HG03460 (cell line): Measurements from ENCODE around the gene GPR107.

Experiments
- ATAC-seq: cut with Tn5 transposase; IDR thresholded peaks from one replicate; pipeline ENCODE4 v1.9.1; 2021; ENCODE audit not compliant: unreplicated experiment

Gene GPR107

DNA sequence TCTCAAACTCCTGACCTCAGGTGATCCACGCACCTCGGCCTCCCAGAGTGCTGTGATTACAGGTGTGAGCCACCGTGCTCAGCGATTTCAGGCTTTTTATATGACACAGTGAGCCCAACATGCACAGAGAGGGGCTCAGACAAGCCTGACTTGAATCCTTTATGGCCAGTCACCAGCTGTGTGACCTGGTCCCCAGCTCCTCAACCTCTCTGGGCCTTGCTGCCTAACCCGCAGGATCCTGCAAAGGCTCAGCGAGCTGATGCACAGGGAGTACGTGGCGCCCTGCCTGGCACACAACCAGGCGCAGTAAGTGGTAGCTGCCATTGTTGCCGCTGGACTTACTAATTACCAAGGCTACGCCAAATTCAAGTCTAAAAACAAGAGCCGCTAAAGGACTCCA, 101.9 kb downstream of the GPR107 start:
- ATAC-seq, result no peak

DNA sequence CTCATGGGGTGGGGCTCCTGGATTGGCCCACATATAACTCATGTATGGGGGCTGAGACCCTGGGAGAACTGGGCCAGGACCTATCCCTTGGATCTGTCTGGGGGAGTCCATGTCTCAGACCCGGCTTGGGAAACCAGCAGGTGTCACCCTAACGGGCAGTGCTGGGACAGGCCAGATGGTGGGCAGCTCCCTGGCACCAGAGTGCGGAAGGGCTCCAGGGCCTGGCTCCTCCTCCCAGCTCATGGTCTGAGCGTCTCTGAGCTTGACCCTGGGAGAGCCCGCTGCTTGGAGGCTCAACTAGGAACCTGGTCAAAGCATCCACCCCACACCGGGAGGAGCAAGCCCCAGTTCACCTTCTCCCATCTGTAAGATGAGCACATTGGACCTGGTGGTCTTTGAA, 103.0 kb downstream of the GPR107 start:
- no peak for ATAC-seq

GRCh38 chr9:130157079-130157478, 103.4 kb downstream of the GPR107 start:
- ATAC-seq, result no peak

GRCh38 chr9:130158001-130158400, 104.3 kb downstream of the GPR107 start:
- no peak for ATAC-seq

DNA sequence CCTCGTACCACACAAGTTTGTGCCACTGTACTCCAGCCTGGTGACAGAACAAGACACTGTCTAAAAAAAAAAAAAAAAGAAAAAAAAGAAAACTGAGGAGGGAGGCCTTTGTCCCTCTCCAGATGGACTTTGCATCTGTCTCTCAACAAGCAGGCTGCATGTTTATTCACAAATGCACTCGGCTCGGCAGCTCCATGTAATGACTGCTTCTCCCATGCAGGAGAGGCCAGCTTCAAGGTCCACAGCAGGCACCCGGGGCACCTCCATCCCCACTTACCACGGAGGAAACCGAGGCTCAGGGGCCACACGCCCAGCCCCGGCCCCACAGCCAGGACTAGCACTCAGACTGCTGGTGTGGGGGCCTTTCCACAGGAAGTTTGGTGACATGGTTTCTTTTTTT, 105.4 kb downstream of the GPR107 start:
- ATAC-seq, result no peak

- no peak for ATAC-seq
Measured at GRCh38 chr9:130159915-130160670, 106.4 kb downstream of the GPR107 start.

GRCh38 chr9:130160862-130161470, 107.3 kb downstream of the GPR107 start:
- no peak for ATAC-seq

- no peak for ATAC-seq
Measured at GRCh38 chr9:130165579-130165978, 111.9 kb downstream of the GPR107 start.

- ATAC-seq, result no peak
Measured at GRCh38 chr9:130166399-130166798, 112.7 kb downstream of the GPR107 start.

DNA sequence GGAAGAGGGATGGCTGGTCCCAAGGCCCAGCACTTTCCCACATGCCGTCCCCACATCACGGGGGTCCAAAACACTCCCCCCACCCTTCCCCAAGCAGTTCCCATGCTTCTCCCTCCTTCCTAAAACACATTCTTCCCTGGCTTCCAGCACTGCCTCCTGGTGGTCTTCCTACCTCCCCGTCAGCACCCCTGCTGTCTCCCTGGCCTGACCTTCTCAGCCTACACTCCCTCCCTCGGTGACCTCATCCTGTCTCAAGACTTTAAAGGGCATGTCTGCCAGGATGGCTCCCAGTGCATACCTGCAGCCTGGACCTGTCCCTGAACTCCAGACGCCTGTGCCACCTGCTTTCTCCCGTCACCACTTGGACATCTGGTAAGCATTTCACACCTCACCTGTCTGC, 114.2 kb downstream of the GPR107 start:
- ATAC-seq, result no peak

- ATAC-seq, result no peak
Measured at GRCh38 chr9:130171226-130172148, 117.8 kb downstream of the GPR107 start.

- no peak for ATAC-seq
Measured at GRCh38 chr9:130172161-130172857, 118.6 kb downstream of the GPR107 start, which contains the start of gene NCS1. NCS1 (plus strand) TSS chr9:130172404; CDS start chr9:130172664, 260 bp downstream.

- ATAC-seq, result no peak
Measured at GRCh38 chr9:130172858-130173665, 119.4 kb downstream of the GPR107 start.

DNA sequence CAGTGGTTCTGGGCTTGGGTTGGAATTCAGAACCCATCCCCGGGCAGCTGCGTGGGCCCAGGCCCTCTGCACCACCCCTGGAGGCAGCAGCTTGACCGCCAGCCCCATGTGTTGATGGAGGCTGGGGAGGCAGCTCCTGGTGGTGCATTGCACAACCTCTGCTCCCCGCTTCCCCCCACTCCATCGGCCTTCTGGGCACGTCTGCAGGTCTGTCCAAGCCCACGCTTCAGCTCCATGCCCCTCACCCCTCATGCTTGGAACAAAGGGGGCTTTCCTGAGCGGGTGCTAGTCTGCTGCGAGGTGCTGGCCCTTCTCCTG, 119.9 kb downstream of the GPR107 start:
- ATAC-seq, result no peak

- ATAC-seq, result no peak
Measured at GRCh38 chr9:130174025-130174424, 120.3 kb downstream of the GPR107 start.

DNA sequence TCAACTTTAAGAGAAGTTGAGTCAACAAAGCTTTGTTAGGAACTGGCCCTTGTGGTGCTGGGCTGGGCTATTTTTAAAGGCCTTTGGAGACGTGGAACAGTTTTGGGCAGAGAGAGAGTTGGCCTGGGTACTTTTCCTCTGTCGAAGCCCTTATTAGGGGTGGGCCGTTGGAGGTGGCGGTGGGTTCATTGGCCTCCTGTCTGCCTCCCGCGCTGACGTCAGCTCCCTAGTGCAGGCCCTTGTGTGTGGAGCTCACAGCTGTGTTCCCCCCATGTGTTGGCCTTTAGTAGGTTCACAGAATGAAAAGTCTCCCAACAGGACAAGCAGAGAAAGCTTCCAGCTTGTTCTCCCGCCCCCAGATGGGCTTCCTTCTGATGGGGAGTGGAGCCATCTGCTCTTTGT, 121.2 kb downstream of the GPR107 start:
- ATAC-seq, result no peak

DNA sequence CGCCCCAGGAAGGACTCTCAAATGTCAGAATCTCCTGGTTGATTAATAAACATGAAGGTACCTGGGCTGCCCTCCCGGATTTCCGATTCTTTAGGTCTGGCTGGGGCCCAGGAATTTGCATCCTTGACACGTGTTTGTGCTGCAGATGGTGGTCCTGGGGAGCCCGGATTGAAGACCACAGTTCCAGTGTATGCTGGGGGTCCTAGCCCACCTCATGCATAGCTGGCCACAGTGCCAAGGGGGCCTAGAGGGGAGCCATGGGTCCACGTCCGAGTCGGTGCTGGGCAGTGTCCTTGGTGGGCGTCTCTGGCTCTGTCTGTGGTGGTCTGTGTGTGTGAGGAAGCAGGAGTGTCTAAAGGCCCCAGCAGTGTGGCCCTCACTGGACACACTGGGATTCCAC, 121.6 kb downstream of the GPR107 start:
- ATAC-seq, result no peak

GRCh38 chr9:130176760-130177159, 123.1 kb downstream of the GPR107 start:
- no peak for ATAC-seq

GRCh38 chr9:130177898-130178805, 124.4 kb downstream of the GPR107 start:
- no peak for ATAC-seq
